GM11168 (cell line): ENCODE data around the gene HECTD4.
"Not testable (repeated sequence)": the region's sequence is repeated elsewhere in the genome, so short reads cannot be mapped to it uniquely, and the experiment has no call there.

ENCODE experiments used
- in situ Hi-C: fragments of 300-500 bp; cut with MboI; formaldehyde crosslinking; loops from one replicate; pipeline ENCODE4 v1.12.0; 2022; ENCODE audit warnings: low sequenced_read_pairs; ENCODE audit not compliant: unreplicated experiment

HECTD4 gene

GRCh38 chr12:112357214-112357613 lies 25.0 kb downstream of the HECTD4 start:
- in situ Hi-C loops: no loop called here

DNA sequence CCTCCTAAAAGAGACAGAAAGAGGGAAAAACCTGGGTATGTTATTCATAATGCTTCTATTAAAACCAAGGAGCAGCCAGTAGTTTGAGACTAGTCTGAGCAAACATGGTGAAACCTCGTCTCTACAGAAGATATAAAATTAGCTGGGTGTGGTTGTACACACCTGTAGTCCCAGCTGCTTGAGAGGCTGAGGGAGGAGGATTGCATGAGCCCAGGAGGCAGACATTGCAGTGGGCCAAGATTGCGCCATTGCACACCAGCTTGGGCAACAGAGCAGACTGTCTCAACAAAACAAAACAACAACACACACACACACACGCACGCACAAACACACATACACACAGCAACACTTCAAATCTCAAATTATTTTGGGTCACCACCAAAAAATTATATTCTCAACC lies 27.8 kb downstream of the HECTD4 start:
- in situ Hi-C loops: no loop called here

- in situ Hi-C loops: no loop called here
Observed at GRCh38 chr12:112353393-112353792, 28.8 kb downstream of the HECTD4 start.

DNA sequence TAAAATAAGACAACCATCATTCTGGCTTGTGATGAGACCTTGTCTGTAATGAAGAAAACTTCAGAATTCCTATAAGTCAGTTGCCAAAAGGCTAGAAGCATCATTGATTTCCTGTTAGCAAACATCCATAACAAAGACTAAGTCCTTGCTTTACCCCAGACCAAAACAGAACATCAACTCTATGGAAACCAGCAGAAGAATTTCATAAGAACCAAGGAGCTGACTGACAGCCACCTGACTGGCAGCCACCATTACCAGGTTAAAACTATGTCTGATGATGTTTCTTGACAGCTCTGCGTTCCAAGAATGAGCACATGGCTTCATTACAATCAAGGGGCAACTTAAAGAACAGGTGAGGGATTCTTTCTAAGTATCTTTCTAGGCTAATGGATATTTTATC lies 29.3 kb downstream of the HECTD4 start:
- in situ Hi-C loops: no loop called here

DNA sequence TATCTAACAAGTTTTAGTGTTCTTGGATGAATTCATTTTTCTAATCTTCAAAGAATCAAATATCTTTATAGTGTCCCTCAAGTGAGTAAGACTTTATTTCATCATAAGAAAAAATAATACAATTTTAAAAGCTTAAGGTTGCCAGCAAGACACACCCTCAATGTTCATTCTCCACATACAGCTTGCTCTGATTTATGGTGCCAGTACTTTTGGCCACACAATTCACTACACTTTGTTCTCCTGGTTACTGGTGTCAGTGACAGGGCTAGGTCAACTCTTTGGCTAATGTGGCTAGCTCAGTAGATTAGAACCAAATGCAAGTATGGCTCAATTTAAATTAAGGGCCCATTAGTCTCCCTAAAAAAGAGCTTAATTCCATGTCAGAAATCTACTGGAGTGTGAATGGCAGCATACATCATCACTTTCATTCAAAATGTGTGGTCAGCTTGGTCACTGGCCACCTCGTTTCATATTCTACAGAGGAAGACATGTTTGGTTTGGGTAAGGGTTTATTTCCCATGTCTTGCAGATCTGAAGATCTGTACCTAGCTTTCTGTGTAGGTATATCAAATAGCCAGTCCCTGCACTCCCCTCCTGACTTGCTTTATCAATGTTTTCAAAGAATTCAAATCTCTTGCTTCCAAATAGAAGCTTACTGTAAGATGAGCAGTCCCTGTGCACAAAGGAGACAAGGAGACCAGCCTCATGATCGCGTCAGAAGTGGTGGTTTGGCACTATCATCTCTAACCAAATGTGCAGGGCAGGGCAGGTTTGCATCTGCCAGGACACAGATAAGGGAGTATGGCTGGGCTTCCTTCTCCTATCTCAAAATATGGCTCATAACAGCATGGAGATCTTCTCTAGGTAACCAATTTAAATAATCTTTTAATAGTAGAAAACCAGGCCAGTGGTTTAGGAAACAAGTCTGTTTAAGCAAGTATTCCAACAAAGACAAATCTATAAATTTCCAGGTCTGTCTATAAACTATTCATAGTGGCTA lies 31.3 kb downstream of the HECTD4 start:
- in situ Hi-C loops: no loop called here

- in situ Hi-C loops: no loop called here
Observed at GRCh38 chr12:112349431-112349830, 32.8 kb downstream of the HECTD4 start.

DNA sequence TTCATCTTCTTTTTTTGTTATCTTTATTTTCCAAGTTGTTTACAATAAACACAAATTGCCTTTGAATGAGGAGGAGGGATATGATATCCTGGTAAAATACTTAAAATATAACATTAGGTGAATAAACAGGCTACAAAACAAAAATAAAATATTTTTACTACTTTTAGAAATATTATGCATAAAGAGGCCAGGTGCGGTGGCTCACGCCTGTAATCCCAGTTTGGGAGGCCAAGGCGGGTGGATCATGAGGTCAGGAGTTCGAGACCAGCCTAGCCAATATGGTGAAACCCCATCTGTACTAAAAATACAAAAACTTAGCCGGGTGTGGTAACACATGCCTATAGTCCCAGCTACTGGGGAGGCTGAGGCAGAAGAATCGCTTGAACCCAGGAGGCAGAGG lies 33.3 kb downstream of the HECTD4 start:
- in situ Hi-C loops: not testable (repeated sequence)

GRCh38 chr12:112347581-112347982 lies 34.6 kb downstream of the HECTD4 start:
- in situ Hi-C loops: no loop called here

DNA sequence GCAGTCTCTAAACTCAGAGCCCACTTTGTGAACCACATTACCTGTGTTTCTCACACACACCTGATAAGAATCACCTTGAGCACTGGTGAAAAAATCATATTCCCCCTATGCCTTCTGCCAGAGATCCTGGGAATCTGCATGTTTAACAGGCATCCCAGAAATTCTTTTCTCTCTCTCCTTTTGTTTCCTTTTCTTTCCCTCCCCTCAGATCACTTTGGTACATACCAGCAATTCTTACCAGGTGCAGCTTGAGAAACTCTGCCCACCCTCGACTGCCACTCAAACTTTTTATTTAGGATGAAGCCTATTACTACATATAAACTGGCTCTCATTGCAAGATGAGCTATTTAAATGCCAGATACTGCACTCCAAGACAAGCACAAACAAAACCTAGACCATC lies 36.0 kb downstream of the HECTD4 start:
- in situ Hi-C loops: no loop called here

DNA sequence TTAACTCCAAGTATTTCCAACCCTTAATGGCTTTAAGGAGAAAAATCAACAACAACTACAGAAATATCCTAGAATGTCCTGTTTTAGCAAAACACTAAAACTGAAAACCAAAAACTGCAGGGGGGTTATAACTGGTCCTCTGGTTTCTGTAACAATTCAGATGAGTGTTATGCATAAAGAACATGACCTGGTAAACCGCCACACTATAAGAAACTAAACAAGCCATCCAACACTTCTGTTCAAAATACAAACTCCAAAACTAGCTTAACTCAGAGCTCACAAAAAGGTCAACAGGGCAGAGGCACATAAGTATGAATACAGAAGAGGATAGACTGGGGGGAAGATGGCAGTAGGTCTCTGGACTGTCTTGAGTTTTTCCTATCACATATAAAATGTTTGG lies 38.0 kb downstream of the HECTD4 start:
- in situ Hi-C loops: no loop called here

GRCh38 chr12:112342587-112342986 lies 39.6 kb downstream of the HECTD4 start:
- in situ Hi-C loops: no loop called here

- in situ Hi-C loops: no loop called here
Observed at GRCh38 chr12:112341046-112341825, 41.0 kb downstream of the HECTD4 start.

GRCh38 chr12:112340230-112340629 lies 42.0 kb downstream of the HECTD4 start:
- in situ Hi-C loops: no loop called here

GRCh38 chr12:112334999-112335398 lies 47.2 kb downstream of the HECTD4 start:
- in situ Hi-C loops: not testable (repeated sequence)

GRCh38 chr12:112333019-112333418 lies 49.2 kb downstream of the HECTD4 start:
- in situ Hi-C loops: no loop called here

DNA sequence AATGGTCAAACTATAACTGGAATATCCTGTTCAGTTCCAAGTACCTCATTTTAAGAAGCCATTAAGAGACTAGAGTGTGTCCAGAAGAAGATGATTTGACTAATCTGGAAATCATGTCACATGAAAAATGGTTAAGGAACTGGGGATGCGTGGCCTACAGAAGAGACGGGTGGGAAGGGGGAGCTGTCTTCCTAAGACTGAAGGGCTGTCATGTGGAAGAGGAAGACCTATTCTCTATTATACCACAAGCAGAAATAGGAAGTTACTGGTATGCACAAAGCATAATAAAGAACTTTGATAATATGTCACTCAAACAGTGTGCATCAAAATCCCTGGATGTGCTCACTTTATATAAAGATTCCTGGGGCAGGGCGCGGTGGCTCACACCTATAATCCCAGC lies 50.3 kb downstream of the HECTD4 start:
- in situ Hi-C loops: no loop called here

- in situ Hi-C loops: no loop called here
Observed at GRCh38 chr12:112330706-112331105, 51.5 kb downstream of the HECTD4 start.

GRCh38 chr12:112328456-112329124 lies 53.6 kb downstream of the HECTD4 start:
- in situ Hi-C loops: no loop called here

- in situ Hi-C loops: no loop called here
Observed at GRCh38 chr12:112327209-112327938, 54.9 kb downstream of the HECTD4 start.

- in situ Hi-C loops: no loop called here
Observed at GRCh38 chr12:112325622-112326207, 56.5 kb downstream of the HECTD4 start.
